ENCODE data around the gene ZNF563.
"Not testable (repeated sequence)": the region's sequence is repeated elsewhere in the genome, so short reads cannot be mapped to it uniquely, and the experiment has no call there.

Gene ZNF563

GRCh38 chr19:12333162-12334159, at the start of gene ZNF563:
TSS of gene ZNF563 (minus strand) at chr19:12333633. CDS start at chr19:12333482, 151 bp downstream.
- DNase-seq, result peak; percentile 84 to 85

- no peak for DNase-seq
Measured at GRCh38 chr19:12380444-12380737, 47.0 kb upstream of the ZNF563 start.

- no peak for DNase-seq
Measured at GRCh38 chr19:12379732-12380443, 46.5 kb upstream of the ZNF563 start.

GRCh38 chr19:12374026-12374425, 40.6 kb upstream of the ZNF563 start:
- no peak for DNase-seq

GRCh38 chr19:12365236-12366162, 32.1 kb upstream of the ZNF563 start, which contains the start of gene ZNF442:
TSS of gene ZNF442 (minus strand) at chr19:12365683. CDS start at chr19:12363631, 2,052 bp downstream.
- DNase-seq, result no peak

- no peak for DNase-seq
Measured at GRCh38 chr19:12364391-12365235, 31.2 kb upstream of the ZNF563 start.

- DNase-seq, result not testable (repeated sequence)
Measured at GRCh38 chr19:12362236-12362635, 28.8 kb upstream of the ZNF563 start.

- DNase-seq, result no peak
Measured at GRCh38 chr19:12353375-12353774, 19.9 kb upstream of the ZNF563 start.

- no peak for DNase-seq
Measured at GRCh38 chr19:12350890-12351197, 17.4 kb upstream of the ZNF563 start.

- DNase-seq, result no peak
Measured at GRCh38 chr19:12350185-12350889, 16.9 kb upstream of the ZNF563 start.

- DNase-seq, result no peak
Measured at GRCh38 chr19:12346896-12347295, 13.5 kb upstream of the ZNF563 start.

- DNase-seq, result no peak
Measured at GRCh38 chr19:12345197-12345596, 11.8 kb upstream of the ZNF563 start.

- DNase-seq, result no peak
Measured at GRCh38 chr19:12331211-12331941, 2.1 kb downstream of the ZNF563 start.

GRCh38 chr19:12330340-12330739, 3.1 kb downstream of the ZNF563 start:
- DNase-seq, result no peak

- DNase-seq, result no peak
Measured at GRCh38 chr19:12325690-12326089, 7.7 kb downstream of the ZNF563 start.

- DNase-seq, result no peak
Measured at GRCh38 chr19:12318782-12319413, 14.5 kb downstream of the ZNF563 start.

GRCh38 chr19:12314553-12314952, 18.9 kb downstream of the ZNF563 start:
- DNase-seq, result no peak

GRCh38 chr19:12308891-12309290, 24.5 kb downstream of the ZNF563 start:
- DNase-seq, result not testable (repeated sequence)

- DNase-seq, result no peak
Measured at GRCh38 chr19:12295191-12295590, 38.2 kb downstream of the ZNF563 start.
